Measurements from ENCODE around the gene B3GAT1.

Gene B3GAT1

DNA sequence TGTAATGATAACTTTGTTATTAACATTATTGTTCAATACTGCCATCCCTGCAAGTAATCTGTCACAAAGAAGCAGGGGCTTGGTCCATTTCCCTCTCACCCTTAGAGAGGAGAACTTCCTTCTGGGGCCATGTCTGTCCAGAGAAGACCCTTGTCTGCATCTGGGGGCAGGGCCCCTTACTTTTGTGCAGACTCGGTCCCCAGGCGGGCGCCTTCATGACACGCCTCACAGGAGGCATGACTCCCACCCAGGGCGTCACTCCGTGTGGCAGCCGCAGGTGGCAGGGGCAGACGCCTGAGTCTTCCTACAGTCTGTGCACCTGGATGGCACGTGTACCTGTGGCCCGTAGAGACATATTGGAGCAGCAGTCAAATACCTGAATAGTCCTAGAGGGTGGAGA lies 21.8 kb upstream of the B3GAT1 start:
- no peak for DNase-seq (ENCODE audit: low read depth, low spot score)
- TF ChIP-seq, protein P1, sequence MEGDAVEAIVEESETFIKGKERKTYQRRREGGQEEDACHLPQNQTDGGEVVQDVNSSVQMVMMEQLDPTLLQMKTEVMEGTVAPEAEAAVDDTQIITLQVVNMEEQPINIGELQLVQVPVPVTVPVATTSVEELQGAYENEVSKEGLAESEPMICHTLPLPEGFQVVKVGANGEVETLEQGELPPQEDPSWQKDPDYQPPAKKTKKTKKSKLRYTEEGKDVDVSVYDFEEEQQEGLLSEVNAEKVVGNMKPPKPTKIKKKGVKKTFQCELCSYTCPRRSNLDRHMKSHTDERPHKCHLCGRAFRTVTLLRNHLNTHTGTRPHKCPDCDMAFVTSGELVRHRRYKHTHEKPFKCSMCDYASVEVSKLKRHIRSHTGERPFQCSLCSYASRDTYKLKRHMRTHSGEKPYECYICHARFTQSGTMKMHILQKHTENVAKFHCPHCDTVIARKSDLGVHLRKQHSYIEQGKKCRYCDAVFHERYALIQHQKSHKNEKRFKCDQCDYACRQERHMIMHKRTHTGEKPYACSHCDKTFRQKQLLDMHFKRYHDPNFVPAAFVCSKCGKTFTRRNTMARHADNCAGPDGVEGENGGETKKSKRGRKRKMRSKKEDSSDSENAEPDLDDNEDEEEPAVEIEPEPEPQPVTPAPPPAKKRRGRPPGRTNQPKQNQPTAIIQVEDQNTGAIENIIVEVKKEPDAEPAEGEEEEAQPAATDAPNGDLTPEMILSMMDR (IDR thresholded peaks at IDR 0.05; ENCODE audit: low read depth, low read length) = no peak
- no peak overlapping the region for H3K4me3 ChIP-seq (ENCODE audit: low read depth, low read length)
- in situ Hi-C loops (cut with HindIII; ENCODE audit: low sequenced_read_pairs) = no loop called here

DNA sequence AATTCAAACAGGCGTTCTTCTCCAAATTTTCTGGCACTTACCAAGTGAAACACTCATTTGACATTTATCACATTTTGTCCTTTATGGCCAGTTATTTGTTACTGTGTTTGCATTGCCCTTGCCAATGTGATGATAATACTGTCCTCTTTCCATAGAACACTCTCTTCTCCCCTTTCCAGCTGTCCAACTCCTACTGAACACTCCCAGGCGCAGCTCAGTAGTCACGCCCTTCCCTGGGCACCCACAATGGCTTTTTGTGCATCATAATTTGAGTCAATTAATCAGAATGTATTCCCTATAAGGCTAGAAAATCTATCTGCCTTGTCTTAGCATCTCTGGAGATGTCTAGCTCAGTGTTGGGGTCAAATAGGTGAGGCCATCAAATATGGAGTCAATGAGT lies 21.2 kb upstream of the B3GAT1 start:
- in situ Hi-C loops (cut with HindIII; ENCODE audit: low sequenced_read_pairs) = no loop called here
- no peak overlapping the region for H3K4me3 ChIP-seq (ENCODE audit: low read depth, low read length)
- DNase-seq (ENCODE audit: low read depth, low spot score) = no peak
- TF ChIP-seq, protein P1 (IDR thresholded peaks at IDR 0.05; ENCODE audit: low read depth, low read length) = no peak

DNA sequence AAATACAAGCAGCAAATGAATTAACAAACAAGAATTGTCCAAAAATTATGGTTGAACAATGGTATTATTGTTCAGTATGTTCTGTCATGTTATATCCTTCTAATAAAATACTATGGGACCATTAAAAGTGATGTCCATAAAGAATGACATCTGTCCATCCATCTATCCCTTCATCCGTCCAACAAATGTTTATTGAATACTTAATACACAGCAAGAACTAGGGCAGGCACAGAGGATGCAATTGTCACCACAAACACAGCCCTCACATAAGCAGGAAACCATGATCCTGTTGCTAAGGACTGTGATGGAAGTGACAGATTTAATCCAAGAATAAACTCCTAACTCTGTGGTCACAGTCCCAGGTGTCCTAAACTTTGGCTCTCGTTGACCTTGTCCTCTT lies 20.7 kb upstream of the B3GAT1 start:
- DNase-seq (ENCODE audit: low read depth, low spot score) = no peak
- no peak overlapping the region for H3K4me3 ChIP-seq (ENCODE audit: low read depth, low read length)
- in situ Hi-C loops (cut with HindIII; ENCODE audit: low sequenced_read_pairs) = no loop called here
- TF ChIP-seq, protein P1 (IDR thresholded peaks at IDR 0.05; ENCODE audit: low read depth, low read length) = no peak

GRCh38 chr11:134429106-134429505 lies 17.1 kb upstream of the B3GAT1 start:
- TF ChIP-seq, protein P1 (IDR thresholded peaks at IDR 0.05; ENCODE audit: low read depth, low read length) = no peak
- in situ Hi-C loops (cut with HindIII; ENCODE audit: low sequenced_read_pairs) = no loop called here
- DNase-seq (ENCODE audit: low read depth, low spot score) = no peak
- no peak overlapping the region for H3K4me3 ChIP-seq (ENCODE audit: low read depth, low read length)

DNA sequence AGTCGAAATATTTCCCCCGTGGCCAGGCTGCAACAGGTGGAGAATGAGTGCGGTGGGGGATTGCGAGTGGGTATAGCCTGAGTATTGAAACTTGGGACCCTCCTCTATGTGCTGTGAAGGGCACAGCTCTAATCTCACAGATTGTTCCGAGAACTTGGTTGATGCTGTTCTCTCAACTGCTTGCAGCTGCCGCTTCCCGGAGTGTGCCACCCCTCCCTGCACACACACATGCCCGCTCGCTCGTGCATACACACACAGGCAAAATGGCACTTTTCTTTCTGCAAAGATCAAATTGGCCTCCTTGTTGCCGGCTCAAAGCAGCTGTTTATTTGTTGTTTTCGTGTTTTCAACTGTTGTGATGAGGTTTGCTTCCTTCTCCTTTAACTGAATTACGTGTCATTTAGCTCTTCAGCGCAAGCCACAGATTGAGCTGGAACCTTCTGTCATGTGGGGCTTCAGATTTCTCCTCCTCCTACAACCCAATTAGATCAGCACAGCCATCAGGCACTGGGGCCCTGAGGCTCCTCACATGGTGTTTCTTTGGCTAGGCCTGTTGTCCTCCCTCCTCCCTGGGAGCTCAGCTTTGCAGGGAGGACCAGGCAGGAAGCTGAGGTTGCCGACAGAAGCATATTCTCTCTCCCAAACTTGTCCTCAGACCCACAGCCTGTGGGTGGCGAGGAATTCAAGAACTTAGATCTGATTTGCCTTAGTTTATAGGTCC lies 13.9 kb upstream of the B3GAT1 start:
- DNase-seq (ENCODE audit: low read depth, low spot score) = no peak
- TF ChIP-seq, protein P1 (IDR thresholded peaks at IDR 0.05; ENCODE audit: low read depth, low read length) = no peak
- in situ Hi-C loops (cut with HindIII; ENCODE audit: low sequenced_read_pairs) = no loop called here
- no peak overlapping the region for H3K4me3 ChIP-seq (ENCODE audit: low read depth, low read length)

DNA sequence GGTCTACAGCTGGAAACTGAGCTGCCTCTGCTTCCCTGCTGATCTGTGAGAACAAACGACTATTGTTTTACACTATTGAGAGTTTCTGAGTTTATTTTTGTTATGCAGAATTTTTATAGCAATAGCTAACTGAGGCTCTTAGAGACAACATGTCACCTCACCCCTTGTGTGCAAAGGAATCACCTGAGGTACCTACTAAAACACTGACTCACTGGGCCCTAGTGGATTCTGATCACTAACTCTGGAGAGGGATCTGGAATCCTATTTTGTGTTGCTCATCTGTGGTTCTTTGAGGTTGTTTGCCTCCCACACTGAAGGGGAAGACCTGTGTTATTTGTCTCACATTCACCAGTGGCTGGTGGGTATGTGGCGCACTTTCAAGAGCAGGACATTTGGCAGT lies 13.4 kb upstream of the B3GAT1 start:
- in situ Hi-C loops (cut with HindIII; ENCODE audit: low sequenced_read_pairs) = no loop called here
- DNase-seq (ENCODE audit: low read depth, low spot score) = no peak
- TF ChIP-seq, protein P1 (IDR thresholded peaks at IDR 0.05; ENCODE audit: low read depth, low read length) = no peak
- no peak overlapping the region for H3K4me3 ChIP-seq (ENCODE audit: low read depth, low read length)
